Islet precursor cell (in vitro differentiated cells): ENCODE results near the gene ANXA4.
"Not testable (repeated sequence)": the region's sequence is repeated elsewhere in the genome, so short reads cannot be mapped to it uniquely, and the experiment has no call there.

Source experiments
- DNase-seq: peaks from one replicate; pipeline ENCODE4 v3.0.0-alpha.2; 2018

ANXA4 gene

GRCh38 chr2:69780921-69781320 lies 39.0 kb downstream of the ANXA4 start:
- no peak for DNase-seq

DNA sequence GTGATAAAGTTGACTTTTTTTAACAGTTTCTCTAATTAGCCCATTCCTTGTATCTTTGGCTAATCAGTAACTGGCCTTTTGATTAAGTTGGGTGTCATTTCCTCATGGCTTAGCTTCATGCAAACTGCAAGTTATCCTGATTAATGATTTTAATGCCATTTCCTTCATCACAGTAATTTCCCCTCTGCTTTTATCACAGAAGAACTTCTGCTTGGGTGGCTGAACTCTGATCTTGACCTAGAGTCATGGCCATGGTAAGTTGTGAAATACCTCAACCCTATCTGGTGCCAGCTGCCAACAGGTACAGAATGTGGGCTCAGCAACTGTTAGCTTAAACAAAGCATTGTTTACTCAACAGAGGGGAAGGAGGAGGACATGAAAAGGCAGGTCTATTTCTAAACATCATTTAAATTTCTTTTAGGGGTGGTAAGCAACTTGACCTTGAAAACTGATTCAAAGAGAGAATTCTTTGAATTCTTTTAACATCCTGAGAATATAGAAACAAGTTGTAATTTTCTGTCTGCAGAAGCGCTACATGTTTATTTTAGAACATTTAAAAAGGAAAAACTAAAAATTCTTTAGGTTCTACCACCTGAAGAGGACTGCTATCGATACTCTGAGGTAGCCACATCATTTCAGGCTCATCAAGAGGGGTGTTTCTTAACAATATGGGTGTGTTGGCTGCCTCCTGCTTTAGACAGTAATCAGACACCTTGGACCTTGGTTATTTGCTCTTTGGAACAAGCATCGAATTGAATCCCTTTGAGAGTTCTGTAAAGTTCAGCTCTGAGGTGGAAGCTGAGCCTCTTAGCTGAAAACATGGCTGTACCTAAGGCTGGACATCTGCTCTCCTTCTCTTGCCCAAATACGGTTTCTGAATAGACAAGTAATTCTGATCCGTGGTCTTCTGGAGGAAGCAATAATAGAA lies 39.7 kb downstream of the ANXA4 start:
- no peak for DNase-seq

DNA sequence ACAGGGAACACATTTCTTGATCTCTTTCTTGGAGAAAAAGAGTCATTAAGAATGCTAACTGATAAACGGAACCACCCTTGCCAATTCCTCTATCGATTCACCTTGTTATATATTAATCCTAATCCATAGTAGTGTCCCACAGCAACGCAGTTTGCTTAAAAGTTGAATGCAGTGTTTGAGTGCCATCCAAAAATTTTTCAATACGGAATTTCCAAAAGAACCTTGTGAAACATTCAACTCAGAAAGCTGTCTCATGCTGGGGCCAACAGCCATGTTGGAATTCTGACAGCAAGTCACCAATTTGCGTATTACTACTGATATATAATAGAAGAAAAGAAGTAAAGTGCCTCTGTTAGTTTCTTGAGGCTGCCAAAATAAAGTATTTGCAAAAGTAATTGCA lies 42.3 kb downstream of the ANXA4 start:
- DNase-seq: no peak

- no peak for DNase-seq
These were observed 43.4 kb downstream of the ANXA4 start for GRCh38 chr2:69785358-69785757.

- no peak for DNase-seq
These were observed 44.2 kb downstream of the ANXA4 start for GRCh38 chr2:69786052-69786560.

DNA sequence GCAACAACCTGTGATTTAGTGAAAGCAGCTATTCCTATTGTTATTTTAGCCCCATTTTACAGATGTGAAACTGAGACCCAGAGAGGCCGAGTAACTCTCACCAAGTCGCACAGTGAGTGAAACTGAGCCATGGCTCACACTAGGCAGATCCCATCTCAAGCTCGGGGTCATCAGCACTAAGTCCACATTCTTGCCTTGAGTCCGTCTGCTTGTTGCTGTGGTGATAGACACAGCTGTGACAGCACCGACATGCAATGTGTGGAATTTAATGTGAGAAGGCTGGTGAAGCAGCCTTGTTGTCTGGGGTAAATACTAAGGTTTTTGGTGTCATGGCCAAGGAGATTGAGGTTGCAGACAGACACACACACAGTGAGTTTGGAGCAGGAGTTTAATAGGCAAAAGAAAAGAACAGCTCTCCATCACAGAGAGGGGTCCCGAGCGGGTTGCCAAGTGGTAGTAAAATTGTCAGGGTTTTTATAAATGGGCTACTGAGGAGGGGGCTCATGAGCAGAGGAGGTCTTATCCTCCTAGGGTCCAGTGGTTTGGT lies 47.3 kb downstream of the ANXA4 start:
- peak; percentile 97 for DNase-seq

GRCh38 chr2:69789772-69790600 lies 48.1 kb downstream of the ANXA4 start:
- DNase-seq: no peak

- DNase-seq: no peak
These were observed 48.6 kb downstream of the ANXA4 start for GRCh38 chr2:69790601-69790959.

DNA sequence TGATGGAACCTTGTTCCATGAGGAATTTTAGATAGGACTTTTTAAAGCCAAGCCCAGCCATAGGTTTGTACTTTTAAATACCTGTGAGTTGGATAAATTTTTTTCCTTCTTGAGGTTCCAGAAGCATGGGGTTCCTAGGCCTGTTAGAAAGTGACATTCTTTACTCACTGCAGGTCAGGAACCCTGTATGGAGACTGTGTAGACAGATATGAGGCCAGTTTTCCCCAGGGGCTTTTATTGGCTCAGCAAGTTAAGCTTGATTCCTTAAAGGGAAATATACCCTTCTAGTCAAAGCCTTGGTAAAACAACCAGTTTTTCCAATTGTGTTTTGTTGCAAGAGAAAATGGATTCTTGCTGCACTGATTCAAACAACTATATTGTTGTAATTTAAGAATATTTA lies 49.1 kb downstream of the ANXA4 start:
- DNase-seq: no peak

GRCh38 chr2:69796174-69796573 lies 54.2 kb downstream of the ANXA4 start:
- DNase-seq: no peak

GRCh38 chr2:69797235-69797634 lies 55.3 kb downstream of the ANXA4 start:
- no peak for DNase-seq

GRCh38 chr2:69797836-69798289 lies 55.9 kb downstream of the ANXA4 start:
- peak; percentile 63 for DNase-seq

DNA sequence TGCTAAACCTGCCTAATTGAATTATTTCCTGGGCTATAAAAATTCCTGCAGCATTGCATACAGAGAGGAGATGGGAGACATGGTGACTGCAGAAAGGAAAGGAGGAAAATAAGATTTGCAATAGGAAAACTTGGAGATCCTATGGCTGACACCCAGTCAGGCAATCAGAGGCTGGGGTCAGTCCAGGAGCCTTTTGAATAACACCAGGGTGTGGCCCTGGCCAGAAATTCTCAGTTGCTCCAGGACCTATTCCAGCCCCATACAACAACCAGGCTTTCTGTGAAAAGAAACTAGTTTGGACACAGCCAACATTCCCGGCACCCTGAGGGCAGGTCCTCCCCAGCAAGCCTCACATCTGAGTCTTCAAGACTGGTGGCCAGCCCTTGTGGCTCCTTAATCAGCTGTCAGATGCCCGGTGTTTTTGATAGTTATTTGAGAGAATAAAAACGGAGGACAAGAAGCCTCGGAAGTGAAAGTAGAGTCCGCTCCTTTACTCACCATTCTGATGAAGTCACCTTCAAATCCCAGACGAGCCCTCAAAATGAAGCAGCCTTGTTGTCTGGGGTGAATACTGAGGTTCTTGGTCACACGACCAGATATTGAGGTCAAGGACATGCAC lies 56.5 kb downstream of the ANXA4 start:
- DNase-seq: peak; percentile 89

- peak; percentile 82 for DNase-seq
These were observed 57.1 kb downstream of the ANXA4 start for GRCh38 chr2:69798909-69799526.

GRCh38 chr2:69801745-69802290 lies 59.9 kb downstream of the ANXA4 start:
- no peak for DNase-seq

- DNase-seq: not testable (repeated sequence)
These were observed 60.9 kb downstream of the ANXA4 start for GRCh38 chr2:69802781-69803367.

- DNase-seq: no peak
These were observed 62.5 kb downstream of the ANXA4 start for GRCh38 chr2:69804416-69804815.

DNA sequence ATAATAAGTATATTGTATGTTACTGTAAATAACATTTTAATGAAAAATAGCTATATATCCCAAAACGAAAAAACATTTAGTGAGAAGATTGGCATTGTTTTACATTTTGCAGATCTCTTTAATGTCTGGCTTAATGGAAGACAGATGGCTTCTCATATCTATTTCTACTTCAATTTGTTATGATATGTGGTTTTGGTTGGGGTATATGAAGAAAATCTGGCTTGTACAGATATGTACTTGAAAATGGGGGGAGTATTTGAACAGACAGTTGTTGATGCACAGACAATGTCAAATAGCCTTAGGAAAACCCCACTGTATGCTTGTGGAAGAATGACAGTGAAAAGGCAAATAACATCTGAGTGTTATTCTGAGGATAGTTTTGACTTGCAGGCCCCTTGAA lies 64.0 kb downstream of the ANXA4 start:
- no peak for DNase-seq

- no peak for DNase-seq
These were observed 66.0 kb downstream of the ANXA4 start for GRCh38 chr2:69807821-69808540.

- no peak for DNase-seq
These were observed 68.6 kb downstream of the ANXA4 start for GRCh38 chr2:69810550-69810949.

GRCh38 chr2:69811018-69811417 lies 69.1 kb downstream of the ANXA4 start:
- no peak for DNase-seq
